DMS53 treated with DMSO at 0.1 percent for 48 hours (cell line): ENCODE measurements around the gene SEC63.
A peak's percentile ranks its signal among the peaks of the same experiment; 100 is the strongest.
"Not testable (repeated sequence)": the region's sequence is repeated elsewhere in the genome, so short reads cannot be mapped to it uniquely, and the experiment has no call there.

Source experiments
- DNase-seq: peaks from one replicate; lab custom pipeline; 2025; ENCODE audit not compliant: unreplicated experiment; lab: John Stamatoyannopoulos, UW

Gene SEC63

DNA sequence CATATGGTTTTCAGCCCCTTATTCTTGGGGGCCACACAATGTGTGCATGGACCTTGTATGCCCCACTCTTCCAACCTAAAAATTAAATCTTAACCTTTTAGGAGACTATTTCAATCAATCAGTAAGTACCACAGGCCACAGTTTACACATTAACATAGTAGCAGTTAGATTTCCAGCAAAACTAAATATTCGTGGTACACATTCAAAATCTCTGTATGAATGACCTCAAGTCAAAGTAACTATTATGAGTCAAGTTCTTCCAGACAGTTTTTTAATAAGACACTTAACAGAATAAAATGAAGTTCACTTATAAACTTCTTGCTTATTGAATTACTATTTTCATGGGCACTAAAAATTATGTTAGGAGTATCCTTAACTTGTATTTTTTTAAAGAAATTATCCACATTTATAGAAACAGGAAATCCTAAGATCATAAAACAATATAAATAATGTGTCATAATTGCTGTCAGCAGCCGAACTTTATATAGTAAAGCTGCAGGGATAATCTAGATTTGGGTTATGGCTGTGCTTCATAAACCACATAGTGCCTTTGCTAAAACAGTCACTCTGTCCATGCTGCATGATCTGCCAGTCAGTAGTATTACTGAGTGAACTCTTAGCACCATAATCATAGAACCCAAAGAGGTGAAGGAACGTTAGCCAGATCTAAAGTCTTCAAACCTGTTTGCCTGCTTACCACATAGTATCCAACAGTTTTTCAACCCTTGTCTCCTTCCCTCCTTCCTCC is 21.7 kb downstream of the SEC63 start:
- no peak for DNase-seq

DNA sequence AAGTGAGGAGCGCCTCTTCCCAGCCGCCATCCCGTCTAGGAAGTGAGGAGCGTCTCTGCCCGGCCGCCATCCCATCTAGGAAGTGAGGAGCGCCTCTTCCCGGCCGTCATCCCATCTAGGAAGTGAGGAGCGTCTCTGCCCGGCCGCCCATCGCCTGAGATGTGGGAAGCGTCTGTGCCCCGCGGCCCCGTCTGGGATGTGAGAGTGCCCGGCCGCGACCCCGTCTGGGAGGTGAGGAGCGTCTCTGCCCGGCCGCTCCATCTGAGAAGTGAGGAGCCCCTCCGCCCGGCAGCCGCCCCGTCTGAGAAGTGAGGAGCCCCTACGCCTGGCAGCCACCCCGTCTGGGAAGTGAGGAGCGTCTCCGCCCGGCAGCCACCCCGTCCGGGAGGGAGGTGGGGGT is 23.8 kb downstream of the SEC63 start:
- DNase-seq: not testable (repeated sequence)

DNA sequence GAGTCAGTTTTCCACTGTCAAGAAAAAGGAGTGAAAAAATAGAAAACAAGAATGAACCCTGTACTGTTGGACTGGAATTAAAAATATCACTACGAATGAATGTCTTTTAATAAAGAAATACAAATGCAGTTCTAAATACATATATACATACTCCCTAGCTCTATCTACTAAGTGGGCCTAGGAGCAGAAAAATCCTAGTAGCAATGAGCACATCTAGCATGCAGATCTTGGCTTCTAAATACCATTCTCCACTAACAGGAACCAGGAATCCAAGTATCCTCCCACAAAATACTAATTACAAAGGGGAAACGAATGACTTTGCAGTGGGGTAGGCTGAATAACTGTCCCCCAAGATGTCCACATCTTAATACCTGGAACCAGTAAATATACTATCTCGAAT is 25.4 kb downstream of the SEC63 start:
- DNase-seq: no peak

DNA sequence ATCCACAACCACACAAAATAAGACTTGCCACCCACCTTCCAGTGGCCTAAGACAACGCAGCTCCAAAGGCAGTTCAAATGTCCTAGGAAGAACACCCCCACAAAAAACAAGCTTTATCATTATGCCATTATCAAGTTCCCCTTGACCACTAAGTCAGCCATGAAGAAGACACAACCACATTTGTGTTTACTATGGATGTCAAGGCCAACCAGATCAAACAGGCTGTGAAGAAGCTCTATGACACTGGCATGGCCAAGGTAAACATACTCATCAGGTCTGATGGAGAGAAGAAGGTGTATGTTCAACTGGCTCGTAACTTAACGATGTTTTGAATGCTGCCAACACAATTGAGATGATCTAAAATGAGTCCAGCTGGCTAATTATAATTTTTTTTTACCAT is 26.1 kb downstream of the SEC63 start:
- peak; percentile 73 for DNase-seq

DNA sequence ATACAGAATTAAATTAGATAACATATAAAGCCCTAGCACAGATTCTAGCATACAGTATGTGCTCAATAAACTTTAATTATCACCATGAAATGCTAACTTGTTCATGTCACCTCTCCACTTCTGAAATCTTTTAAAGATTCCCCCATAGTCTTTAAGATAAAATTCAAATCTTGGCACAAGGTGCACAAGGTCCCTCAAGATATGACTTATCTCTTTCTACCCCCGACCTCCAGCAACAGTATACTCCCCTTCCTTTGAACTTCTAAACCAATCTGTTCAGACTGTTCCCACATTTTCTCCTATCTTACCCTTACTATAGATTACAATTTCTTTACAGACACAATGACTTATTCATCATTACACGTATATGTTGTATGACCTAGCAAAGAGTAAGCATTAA is 29.0 kb downstream of the SEC63 start:
- no peak for DNase-seq

DNA sequence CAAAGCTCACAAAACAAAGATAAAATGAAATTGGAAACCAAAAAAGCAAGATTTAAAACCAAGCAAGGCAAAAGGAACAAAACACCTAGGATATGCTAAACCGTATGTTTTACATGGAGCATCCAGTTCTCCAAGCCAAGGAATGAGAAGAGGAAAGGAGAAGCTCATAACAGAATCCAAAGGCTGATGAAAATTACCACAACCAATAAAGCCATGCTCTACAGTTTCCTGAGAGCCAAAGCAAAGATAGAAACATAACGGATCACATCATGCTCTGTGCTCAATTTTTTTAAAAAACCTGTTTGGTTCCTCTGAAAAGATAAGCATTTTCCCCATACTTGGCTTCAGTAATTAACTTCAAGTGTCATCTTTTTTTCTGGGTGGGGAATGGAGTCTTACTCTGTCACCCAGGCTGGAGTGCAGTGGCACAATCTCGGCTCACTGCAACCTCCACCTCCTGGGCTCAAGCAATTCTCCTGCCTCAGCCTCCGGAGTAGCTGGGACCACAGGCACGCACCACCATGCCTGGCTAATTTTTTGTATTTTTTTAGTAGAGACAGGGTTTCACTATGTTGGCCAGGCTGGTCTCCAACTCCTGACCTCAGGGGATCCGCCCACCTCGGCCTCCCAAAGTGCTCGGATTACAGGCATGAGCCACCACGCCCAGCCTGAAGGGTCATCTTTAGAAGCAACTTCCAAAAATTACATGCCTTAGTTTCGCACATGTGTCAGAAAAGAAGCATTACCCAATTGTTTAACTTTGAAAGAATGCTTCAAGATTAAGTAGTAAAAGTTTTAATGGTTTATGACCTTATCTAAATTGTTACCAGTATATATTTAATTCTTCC is 31.1 kb downstream of the SEC63 start:
- not testable (repeated sequence) for DNase-seq

DNA sequence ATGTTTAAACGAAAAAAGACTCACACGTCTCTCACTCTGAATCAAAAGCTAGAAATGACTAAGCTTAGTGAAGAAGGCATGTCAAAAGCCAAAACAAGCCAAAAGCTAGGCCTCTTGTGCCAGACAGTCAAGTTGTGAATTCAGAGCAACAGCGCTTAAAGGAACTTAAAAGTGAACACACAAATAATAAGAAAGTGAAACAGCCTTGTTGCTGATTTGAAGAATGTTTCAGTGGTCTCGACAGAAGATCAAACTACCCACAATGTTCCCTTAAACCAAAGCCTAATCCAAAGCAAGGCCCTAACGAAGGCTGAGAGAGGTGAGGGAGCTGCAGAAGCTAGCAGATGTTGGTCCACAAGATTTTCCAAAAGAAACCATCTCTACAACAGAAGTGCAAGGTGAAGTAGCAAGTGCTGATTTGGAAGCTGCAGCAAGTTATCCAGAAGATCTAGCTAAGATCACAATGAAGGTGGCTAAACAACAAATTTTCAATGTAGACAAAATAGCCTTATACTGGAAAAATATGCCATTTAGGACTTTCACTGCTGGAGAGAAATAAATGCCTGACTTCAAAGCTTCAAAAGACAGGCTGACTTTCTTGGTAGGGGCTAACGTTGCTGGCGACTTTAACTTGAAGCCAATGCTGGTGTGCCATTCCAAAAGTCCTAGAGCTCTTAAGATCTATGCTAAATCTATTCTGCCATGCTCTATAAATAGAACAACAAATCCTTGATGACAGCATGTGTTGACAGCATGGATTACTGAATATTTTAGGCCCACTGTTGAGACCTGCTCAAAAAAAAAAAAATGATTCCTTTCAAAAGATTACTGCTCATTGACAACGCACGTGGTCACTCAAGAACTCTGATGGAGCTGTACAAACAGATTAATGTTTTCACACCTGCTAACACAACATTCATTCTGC is 40.3 kb downstream of the SEC63 start:
- DNase-seq: no peak

DNA sequence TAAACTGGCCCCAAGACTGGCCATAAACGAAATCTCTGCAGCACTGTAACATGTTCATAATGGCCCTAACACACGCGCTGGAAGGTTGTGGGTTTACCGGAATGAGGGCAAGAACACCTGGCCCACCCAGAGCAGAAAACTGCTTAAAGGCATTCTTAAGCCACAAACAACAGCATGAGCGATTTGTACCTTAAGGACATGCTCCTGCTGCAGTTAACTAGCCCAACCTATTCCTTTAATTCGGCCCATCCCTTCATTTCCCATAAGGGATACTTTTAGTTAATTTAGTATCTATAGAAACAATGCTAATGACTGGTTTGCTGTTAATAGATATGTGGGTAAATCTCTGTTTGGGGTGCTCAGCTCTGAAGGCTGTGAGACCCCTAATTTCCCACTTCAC is 41.0 kb downstream of the SEC63 start:
- not testable (repeated sequence) for DNase-seq

DNA sequence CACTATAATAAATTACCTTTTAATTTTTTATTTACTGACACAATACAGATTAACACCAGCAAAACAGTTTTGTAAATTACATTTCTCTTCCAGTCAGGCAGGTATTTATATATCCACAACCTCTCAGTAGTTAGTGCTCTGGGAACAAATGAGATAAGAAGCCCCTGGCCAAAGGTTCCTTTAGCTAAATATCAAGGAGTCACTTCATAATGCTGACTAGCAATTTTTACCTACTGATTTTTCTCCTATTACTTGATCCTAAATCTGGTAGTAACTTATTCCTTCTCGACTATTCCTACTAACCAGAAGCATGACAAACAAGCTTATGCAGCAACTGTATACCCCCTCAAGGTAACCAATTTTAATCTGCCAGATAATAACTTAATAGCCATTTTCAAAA is 46.3 kb downstream of the SEC63 start:
- no peak for DNase-seq

DNA sequence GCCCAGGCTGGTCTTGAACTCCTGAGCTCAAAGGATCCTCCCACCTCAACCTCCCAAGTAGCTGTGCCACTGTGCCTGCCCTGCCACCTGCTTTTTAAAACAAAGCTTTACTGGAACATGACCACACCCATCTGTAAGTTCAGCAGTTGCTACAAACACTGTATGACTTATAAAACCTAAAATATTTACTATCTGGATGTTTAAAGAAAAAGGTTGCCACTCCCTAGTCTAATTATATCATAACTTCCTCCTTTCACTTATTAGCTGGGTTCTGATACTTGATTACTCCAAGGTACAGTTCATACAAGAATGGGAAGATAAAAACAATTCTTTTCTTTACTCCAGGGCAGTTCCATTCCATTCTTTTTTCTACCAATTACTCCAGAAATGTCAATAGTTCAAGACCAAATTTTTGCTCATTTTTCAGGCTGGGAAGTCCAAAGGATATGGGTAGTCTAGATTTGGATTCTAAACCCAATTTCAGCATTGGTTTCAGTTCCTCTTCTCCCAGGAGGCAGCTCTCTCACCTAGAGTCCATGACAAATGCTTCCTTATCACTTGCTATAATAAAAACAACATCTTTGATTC is 63.1 kb downstream of the SEC63 start:
- DNase-seq: no peak

DNA sequence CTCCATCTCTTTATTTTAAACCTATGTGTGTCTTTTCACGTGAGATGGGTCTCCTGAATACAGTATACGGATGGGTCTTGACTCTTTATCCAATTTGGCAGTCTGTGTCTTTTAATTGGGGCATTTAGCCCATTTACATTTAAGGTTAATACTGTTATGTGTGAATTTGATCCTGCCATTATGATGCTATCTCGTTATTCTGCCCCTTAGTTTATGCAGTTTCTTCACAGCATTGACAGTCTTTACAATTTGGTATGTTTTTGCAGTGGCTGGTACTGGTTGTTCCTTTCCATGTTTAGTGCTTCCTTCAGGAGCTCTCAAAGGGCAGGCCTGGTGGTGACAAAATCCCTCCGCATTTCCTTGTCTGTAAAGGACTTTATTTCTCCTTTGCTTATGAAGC is 67.6 kb downstream of the SEC63 start:
- DNase-seq: not testable (repeated sequence)

DNA sequence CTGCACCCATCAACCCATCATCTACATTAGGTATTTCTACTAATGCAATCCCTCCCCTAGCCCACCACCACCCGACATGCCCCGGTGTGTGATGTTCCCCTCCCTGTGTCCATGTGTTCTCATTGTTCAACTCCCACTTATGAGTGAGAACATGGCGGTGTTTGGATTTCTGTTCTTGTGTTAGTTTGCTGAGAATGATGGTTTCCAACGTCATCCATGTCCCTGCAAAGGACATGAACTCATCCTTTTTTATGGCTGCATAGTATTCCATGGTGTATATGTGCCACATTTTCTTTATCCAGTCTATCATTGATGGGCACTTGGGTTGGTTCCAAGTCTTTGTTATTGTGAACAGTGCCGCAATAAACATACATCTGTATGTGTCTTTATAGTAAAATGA is 72.1 kb downstream of the SEC63 start:
- not testable (repeated sequence) for DNase-seq

DNA sequence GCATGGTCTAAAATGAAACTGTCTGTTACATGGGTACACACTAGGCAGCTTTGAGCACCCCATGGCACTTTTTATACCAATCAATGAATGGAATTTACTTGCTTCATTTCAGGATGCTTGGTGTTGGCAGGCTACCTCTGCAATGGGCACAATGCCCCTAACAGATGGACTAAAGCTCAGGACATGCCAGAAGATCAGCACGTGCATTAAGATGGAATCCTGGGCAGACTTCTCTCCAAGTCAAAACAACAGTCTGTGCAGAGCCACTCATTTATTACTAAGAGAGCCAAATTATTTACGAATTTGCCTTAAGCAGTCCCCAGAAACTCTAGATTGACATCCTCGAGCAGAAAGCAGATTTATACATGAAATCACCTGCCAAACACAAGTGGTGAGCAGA is 78.1 kb downstream of the SEC63 start:
- no peak for DNase-seq

DNA sequence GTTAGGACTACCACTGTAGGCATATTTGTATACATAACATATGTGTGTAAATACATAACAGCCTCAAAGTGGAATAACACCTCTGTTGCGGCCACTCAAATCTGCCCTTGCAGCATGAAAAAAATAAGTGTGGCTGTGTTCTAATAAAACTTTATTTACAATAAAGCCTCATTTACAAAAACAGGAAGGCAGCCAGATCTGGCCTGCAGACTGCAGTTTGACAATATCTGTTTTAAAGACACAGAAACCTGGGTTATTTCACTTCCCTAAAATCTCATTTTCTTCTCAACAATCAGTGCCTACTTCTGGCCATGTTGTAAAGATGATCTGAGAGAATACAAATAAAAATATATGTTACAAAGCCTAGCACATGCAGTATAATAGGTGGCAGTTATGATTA is 80.0 kb downstream of the SEC63 start:
- no peak for DNase-seq

DNA sequence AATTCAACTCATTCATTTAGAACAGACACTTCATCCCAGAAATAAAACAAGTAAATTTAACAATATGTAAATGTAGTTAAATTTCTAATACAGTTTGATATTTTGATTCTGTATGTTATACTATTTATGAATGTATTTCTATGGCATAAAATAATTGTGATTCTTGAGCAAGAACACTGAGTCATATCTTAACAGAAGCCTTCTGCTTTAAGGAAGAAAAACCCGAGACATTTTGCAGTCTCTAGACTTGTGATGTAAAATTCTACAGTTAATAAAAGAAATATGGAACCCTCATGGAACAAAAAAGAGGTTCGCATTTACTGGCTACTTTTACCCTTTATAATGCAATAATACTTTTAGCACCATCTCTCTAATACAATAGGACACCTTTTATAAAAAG is 86.0 kb downstream of the SEC63 start:
- no peak for DNase-seq

DNA sequence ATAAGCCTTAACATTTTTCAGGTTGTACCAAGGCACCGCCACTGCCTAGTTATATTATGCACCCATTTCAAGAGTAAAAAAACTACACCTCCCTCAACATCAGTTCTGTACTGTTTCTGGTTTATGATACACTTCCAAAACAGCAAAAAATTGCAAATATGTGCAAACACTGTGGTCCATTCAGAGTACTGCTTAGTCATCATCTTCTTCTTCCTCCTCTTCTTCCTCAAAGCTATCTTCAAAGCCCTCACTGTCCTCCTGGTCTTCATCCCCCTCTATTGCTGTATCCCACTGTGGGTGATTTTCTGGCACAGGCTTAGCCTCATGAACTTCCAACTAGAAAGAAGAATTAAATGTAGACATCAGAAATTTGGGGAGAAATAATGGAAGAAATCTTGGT is 86.5 kb downstream of the SEC63 start:
- DNase-seq: not testable (repeated sequence)

DNA sequence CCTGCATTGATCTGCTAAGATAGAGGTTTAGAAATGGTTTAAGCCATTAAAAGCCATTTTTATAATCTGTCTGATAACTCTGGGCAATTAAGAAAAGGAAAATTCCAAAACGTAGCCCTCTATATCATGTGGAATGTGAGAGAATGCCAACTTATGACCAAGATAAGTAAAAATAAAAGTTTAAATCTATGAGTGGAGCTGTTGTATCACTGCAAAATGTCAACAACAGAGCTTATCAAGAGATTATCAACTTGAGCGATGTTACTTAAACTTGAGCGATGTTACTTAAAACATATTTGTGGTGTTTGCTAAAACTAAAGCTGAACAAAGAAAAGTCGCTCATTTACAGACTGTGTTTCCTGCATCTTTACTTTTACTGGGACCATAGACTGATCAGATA is 87.0 kb downstream of the SEC63 start:
- no peak for DNase-seq

DNA sequence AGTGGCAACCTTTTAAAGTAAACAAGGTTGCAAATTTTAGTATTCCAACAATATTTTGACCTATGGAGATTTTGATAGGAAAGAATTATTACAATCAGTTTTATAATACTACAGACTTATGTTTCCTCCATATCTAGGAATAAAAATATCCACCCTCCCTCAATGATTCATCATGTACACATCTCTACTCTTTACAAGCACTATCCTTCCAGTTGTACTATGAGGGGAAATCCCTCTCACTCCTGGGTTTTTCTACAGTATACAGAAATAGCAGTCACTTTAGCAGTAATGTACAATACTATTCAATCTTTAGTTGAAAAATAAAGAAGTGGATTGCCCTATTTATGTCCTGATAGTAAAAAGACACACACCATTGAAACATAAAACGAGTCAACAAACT is 87.6 kb downstream of the SEC63 start:
- no peak for DNase-seq

DNA sequence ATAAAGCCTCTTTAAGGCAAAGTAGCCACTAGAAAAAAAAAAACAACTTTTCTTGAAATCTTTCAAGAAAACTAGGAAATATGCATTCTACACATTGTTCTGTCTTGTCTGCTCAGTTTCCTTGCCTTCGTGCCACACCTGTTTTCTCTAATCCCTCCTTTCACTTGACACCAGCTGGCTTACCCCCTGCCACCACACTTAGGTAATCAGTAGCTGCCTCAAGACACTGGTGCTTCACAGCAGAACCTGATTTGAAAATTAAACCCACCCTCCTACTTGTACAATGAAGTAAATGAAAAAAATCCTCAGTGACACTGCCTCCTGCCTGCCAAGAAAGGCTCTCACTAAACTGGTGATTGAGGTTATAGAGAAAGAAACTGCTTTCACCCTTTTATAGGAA is 88.1 kb downstream of the SEC63 start:
- DNase-seq: no peak

DNA sequence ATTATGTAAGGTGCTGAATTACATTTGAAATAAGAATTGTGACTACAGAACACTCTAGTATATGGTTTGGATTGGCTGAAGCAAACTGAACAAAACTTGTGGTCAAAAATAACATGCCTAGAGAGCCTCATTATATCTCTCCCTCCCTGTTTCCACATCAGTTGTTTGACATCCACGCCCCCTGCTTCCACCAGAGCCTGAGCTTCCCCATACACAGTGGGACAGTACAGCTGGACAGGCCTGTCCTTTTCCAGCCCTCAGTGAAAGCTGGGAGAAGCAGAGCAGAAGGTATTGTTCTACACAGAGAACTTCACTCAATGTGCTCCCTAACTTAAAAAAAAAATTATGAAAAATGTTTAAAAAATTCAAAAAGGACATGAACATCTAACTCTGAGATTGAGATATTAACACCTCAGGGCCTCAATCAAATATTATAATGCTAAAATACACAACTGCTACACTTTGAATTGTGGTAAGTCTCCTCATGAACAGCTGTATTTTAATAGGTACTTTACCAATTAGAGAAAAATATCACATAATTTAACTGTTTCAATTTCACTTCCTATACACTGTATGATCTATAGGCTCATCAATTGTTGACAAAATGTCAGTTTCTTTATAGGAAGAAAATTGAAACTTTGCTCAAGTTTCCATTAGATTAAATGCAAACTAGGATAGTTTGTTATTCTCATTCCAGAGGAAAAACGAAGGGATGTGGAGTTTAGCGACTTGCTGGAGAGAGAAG is 89.0 kb downstream of the SEC63 start:
- DNase-seq: no peak

DNA sequence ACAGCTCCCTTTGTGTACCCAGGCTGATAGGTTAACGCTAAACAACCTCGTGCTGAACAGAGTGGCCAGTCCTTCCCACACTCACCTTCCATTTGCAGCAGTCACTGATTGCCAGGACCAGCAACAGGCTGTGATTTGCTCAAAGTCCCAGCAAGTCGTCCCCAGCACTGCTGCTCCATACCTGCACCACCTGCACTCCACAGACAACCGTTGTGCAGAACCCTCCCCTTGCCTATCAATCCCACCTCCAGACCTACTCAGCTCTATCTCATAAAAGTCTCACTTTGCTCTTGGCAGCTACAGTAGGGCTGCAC is 90.7 kb downstream of the SEC63 start:
- DNase-seq: no peak
